Adrenal gland (tissue), 12 donors: ENCODE measurements around the gene APOBEC2. TPM values are rescaled to one million over a fixed set of nuclear protein-coding genes. Genes with fewer than 3 reads are reported as not detected.

ENCODE experiments used
- DNase-seq, 7 donors: peaks; one replicate each; pipeline ENCODE4 v3.0.0-alpha.2; 2019 to 2020
- H3K27ac ChIP-seq, 5 donors: fragments of 200-600 bp; sonication (generic) in 4 of 5; 1 replicate in 3 of 5; 2 replicates in 2 of 5; pipeline versions ENCODE4 v1.5.1 to v1.8.0; 2016 to 2020; ENCODE audit warnings: mild to moderate bottlenecking in 1 of 5
- H3K27me3 ChIP-seq: fragments of 200-600 bp; 2 replicates; pipeline ENCODE4 v1.8.0; 2021
- H3K36me3 ChIP-seq, 2 donors: fragments of 200-600 bp; replicated peaks in 1 of 2; 1 replicate in 1 of 2; 2 replicates in 1 of 2; pipeline versions ENCODE4 v1.5.1 to v1.8.0; 2018 to 2022
- H3K4me1 ChIP-seq, 2 donors: fragments of 200-600 bp; replicated peaks in 1 of 2; 1 replicate in 1 of 2; 2 replicates in 1 of 2; pipeline versions ENCODE4 v1.5.1 to v1.8.0; 2018 to 2021
- H3K4me3 ChIP-seq, 4 donors: fragments of 200-600 bp; sonication (generic) in 3 of 4; one replicate each; pipeline ENCODE4 v1.5.1; 2016 to 2018
- H3K9me3 ChIP-seq, 3 donors: fragments of 200-600 bp; sonication (generic) in 1 of 3; replicated peaks in 1 of 3; 1 replicate in 2 of 3; 2 replicates in 1 of 3; pipeline versions ENCODE4 v1.5.1 to v1.8.0; 2016 to 2021
- POLR2A ChIP-seq, 2 donors: fragments of 450-650 bp; IDR thresholded peaks; one replicate each; pipeline ENCODE4 v1.6.1; 2017; ENCODE audit warnings: antibody characterized with exemption in 2 of 2, mild to moderate bottlenecking in 2 of 2, moderate library complexity in 1 of 2
- WGBS, 4 donors: extraction: QIAGEN DNeasy Blood & Tissue Kit in 2 of 4; methylation state at CpG; one replicate each; pipeline versions ENCODE4 v1.1.5 to v1.1.7; 2013 to 2017; 5-methylcytosine and 5-hydroxymethylcytosine counted together
- intact Hi-C, 2 donors: fragments of 100-400 bp; cut with DNase I; formaldehyde crosslinking; loops; one replicate each; pipeline versions ENCODE4 v1.14.1 to v1.15.0; 2022 to 2023
- polyA plus RNA-seq, 3 donors: library from polyadenylated mRNA; stranded (reverse); fragments of 200-250 nt in 2 of 3; fragments of 350-450 nt in 1 of 3; fragmentation: Illumina TruSeq in 1 of 3; extraction: RNeasy Lipid Tissue Mini Kit (QIAGEN cat#74804) in 1 of 3; gene quantifications; one replicate each; pipeline ENCODE4 v1.2.3, GENCODE V29; 2013 to 2014
- total RNA-seq, 9 donors: library from RNA; depleted of rRNA in 4 of 9; stranded (reverse); fragments of >200 nt in 4 of 9; fragments of 120-200 nt in 1 of 9; fragmentation: NEBNext Ultra II Directional in 1 of 9; extraction: Animal tissue kit (Norgen Biotek cat#: 25700) in 1 of 9; gene quantifications; one replicate each; pipeline versions ENCODE4 v1.1.0 to v1.2.4, GENCODE V29; 2013 to 2023
- TF ChIP-seq, protein P1 (sequence below), 6 experiments: fragments of 450-650 bp in 4 of 6; fragments of 200-600 bp in 2 of 6; sonication (generic) in 1 of 6; IDR thresholded peaks; 1 replicate in 5 of 6; 2 replicates in 1 of 6; pipeline versions ENCODE4 v1.5.1 to v1.8.0; 2016 to 2021; ENCODE audit warnings: antibody characterized with exemption in 6 of 6, mild to moderate bottlenecking in 2 of 6, moderate library complexity in 1 of 6
- donor health status: healthy with polysubstance abuse.
- donor health status: Bipolar disorder and iron deficiency.
- donor health status: DM: yes; HTN: yes; CAD: no.
- donor health status: DM: no; HTN: no; CAD: no.
- donor health status: DM: no; HTN: no; CAD: no.
- donor health status: DM: yes; HTN: yes; CAD: no.

APOBEC2 gene
- total and polyA plus RNA-seq, 12 donors, result 0.28 to 3.7 (median 1.0) TPM; not detected in 3

DNA sequence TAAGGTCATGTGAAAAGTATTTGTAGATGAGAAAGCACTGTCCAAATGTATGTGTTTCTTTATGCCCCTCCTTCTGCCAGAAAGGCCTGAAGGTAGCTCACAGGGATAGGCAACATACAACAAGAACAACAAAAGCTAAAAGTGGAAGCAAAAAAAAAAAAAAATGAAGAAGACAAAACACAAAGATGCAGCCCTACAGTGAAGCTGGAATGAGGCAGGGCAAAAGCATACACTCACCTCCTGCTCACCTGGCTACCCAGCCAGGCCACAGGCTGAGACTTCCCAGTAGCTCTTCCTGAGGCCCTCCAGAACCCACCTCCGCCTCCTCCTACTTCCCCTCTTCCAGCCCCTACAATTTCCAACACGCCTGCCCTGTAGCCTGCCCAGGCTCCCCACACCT, 16.4 kb upstream of the APOBEC2 start:
- no peaks in the 10 kb centered on the region for H3K9me3 ChIP-seq
- no peaks in the 10 kb centered on the region for H3K4me1 ChIP-seq
- intact Hi-C loops, result no loop called here
- no peaks in the 10 kb centered on the region for H3K27me3 ChIP-seq
- no peak overlapping the region for H3K4me3 ChIP-seq
- 80 to 100% (median 92%) methylated on average over 2 of the region's 2 CpGs for WGBS, 4 donors
- no peaks in the 10 kb centered on the region for H3K36me3 ChIP-seq
- no peak overlapping the region for H3K27ac ChIP-seq
- TF ChIP-seq POLR2A (IDR thresholded peaks at IDR 0.05), result no peak
- TF ChIP-seq, protein P1, sequence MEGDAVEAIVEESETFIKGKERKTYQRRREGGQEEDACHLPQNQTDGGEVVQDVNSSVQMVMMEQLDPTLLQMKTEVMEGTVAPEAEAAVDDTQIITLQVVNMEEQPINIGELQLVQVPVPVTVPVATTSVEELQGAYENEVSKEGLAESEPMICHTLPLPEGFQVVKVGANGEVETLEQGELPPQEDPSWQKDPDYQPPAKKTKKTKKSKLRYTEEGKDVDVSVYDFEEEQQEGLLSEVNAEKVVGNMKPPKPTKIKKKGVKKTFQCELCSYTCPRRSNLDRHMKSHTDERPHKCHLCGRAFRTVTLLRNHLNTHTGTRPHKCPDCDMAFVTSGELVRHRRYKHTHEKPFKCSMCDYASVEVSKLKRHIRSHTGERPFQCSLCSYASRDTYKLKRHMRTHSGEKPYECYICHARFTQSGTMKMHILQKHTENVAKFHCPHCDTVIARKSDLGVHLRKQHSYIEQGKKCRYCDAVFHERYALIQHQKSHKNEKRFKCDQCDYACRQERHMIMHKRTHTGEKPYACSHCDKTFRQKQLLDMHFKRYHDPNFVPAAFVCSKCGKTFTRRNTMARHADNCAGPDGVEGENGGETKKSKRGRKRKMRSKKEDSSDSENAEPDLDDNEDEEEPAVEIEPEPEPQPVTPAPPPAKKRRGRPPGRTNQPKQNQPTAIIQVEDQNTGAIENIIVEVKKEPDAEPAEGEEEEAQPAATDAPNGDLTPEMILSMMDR (IDR thresholded peaks at IDR 0.05), result no peak
- no peak for DNase-seq

DNA sequence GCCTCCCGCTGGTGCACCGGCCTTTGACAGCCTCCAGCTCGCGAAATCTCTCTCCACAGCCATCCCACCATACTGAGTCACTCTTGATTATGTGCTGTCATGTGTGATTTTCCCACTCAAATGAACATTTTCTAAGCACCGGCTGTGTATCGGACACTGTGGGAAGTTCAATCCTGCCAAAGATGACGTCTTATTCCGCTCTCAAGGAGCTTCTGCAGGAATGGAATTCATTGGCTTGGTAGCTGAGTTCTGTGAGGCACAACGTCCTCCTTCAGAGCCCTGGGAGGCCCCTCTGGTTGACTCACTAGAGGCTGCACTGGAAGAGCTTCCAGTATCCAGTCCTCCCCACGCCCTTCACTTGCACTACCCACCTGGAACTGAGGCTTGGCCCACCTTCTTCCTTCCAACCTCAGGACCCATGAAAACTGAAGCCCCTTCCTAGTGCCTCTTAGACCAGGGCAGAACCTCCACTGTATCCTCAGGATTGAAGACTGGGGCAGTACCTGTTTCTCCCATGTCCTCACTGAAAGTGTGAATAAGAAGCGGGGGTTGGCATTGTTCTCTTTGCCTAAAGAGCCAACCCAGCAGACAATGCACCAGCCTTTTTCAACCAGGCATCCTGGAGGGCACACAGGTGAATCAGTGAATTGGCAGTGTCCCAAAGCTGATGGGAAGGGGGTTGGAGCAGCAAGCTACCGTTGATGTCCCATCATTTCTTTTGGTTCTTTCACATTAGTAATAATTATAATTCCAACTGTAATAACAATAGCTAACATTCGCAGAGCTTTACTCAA, 15.7 kb upstream of the APOBEC2 start:
- H3K27me3 ChIP-seq, result no peaks in the 10 kb centered on the region
- H3K27ac ChIP-seq, result no peak overlapping the region
- no peak for DNase-seq
- 87 to 92% (median 89%) methylated on average over 12 to 13 of the region's 13 CpGs for WGBS, 4 donors
- no peak overlapping the region for H3K4me3 ChIP-seq
- no peaks in the 10 kb centered on the region for H3K9me3 ChIP-seq
- no peaks in the 10 kb centered on the region for H3K4me1 ChIP-seq
- H3K36me3 ChIP-seq, result no peaks in the 10 kb centered on the region
- intact Hi-C loops, result no loop called here
- TF ChIP-seq, protein P1 (IDR thresholded peaks at IDR 0.05), result no peak
- TF ChIP-seq POLR2A (IDR thresholded peaks at IDR 0.05), result no peak

DNA sequence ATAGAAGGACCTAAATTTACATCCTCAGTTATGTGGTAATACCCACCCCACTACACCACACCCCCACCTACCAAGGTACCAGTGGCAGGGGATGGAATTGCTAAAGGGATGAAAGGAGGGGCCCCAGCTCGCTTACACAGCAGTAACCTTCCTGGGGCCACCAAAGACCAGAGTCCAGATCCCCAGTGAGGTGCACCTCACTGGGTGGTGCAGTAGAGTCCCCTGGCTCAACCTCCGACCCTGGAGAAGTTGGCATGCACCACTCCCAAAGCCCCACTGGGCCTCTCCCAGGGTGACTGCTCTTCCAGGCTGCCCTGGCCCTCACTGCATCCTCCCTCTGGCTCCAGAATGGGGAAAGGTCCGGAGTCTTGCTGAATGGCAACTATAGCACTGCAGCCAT, 14.8 kb upstream of the APOBEC2 start:
- intact Hi-C loops, result no loop called here
- no peak overlapping the region for H3K4me3 ChIP-seq
- H3K27ac ChIP-seq, result no peak overlapping the region
- H3K36me3 ChIP-seq, result no peaks in the 10 kb centered on the region
- WGBS, 4 donors, result 86 to 95% (median 94%) methylated on average over 2 to 3 of the region's 3 CpGs
- no peaks in the 10 kb centered on the region for H3K9me3 ChIP-seq
- H3K4me1 ChIP-seq, result no peaks in the 10 kb centered on the region
- no peak for DNase-seq
- TF ChIP-seq, protein P1 (IDR thresholded peaks at IDR 0.05), result no peak
- no peak for TF ChIP-seq POLR2A (IDR thresholded peaks at IDR 0.05)
- no peaks in the 10 kb centered on the region for H3K27me3 ChIP-seq

DNA sequence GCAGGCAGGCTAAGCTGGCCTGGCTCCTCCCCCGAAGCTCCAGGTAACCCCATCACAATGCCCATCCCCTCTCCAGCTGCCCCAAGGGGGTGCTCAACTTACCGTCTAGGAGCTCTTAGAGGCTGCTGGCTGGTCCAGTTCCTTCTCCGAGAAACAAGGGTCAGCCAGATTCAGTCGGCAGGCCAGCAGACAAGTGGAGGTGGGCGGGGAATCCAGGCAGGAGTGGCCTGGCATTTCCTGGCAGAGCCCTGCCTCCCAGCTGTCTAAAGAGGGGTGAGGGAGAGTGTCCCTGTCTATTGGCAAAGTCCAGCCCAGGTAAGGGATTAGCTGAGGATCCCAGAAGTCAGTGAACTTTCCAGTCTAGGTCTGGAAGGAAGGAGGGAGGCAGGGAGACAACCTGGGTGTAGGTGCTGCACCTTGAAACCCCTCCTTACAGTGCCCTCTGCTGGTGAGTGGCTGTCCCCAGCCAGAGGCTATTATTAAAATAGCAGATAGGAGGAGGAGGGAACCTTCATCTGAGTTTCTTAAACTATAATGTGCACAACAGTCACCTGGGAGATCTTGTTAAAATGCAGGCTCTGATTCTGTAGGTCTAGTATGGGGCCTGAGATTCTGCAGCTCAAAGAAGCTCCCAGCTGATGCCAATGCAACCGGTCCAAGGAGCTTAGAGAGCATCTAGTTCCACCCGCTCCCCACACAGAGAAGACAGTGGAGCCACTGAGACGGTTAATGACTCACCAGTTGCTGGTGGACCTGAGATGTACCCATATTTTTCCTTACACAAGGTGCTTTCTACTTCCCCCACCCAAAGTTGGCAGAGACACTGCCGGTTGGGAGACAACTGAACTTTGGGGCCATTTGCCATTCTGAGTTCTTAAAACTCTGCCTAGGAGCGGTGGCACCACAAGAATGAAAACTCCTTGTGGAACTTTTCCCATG, 13.7 kb upstream of the APOBEC2 start, which contains the start of gene UNC5CL:
UNC5CL (minus strand) TSS at position 162 of the 939 bp plus-strand sequence. CDS start 4,147 bp downstream, outside the sequence.
- Histone ChIP-seq H3K36me3 (no peaks in the 10 kb centered on the region), H3K4me1 (no peaks in the 10 kb centered on the region), H3K27me3 (no peaks in the 10 kb centered on the region), H3K27ac (no peak within 1 kb of the TSS), H3K9me3 (no peaks in the 10 kb centered on the region), H3K4me3 (no peak within 1 kb of the TSS)
- no peak for TF ChIP-seq POLR2A (IDR thresholded peaks at IDR 0.05)
- TF ChIP-seq, protein P1 (IDR thresholded peaks at IDR 0.05), result peak; percentile 40 to 61 (median 54)
- intact Hi-C loops, result no loop called here
- DNase-seq, result peak; percentile 33 to 62 (median 48)
- WGBS, 4 donors, result 73 to 97% (median 75%) methylated on average over 6 to 10 of the region's 10 CpGs
